A673 (cell line): ENCODE results near the gene MAP4. TPM values are rescaled to one million over a fixed set of nuclear protein-coding genes. Genes with fewer than 3 reads are reported as not detected.

Experiments used
- BruUV-seq: library from RNA; stranded (reverse); fragments of 400-500 nt; replicated peaks from 2 replicates; lab custom pipeline; 2021; lab: Mats Ljungman, UMichigan
- CTCF ChIA-PET: fragments of 300-600 bp; sonication (Branson Sonifier 250); formaldehyde crosslinking; loops from one replicate; lab custom pipeline; 2022; ENCODE audit warnings: antibody characterized with exemption; lab: Charles Lee
- POLR2A ChIA-PET: fragments of 300-600 bp; sonication (Branson Sonifier 250); formaldehyde crosslinking; loops from one replicate; lab custom pipeline; 2022; ENCODE audit warnings: antibody characterized with exemption; ENCODE audit not compliant: low non-redundant PET; lab: Charles Lee
- DNase-seq: peaks from one replicate; pipeline ENCODE4 v3.0.0-alpha.2; 2015; ENCODE audit warnings: low spot score
- H3K27ac ChIP-seq: fragments of 200-600 bp; sonication (generic); 2 replicates; pipeline ENCODE4 v1.5.1; 2016; ENCODE audit warnings: mixed run types, low read depth, mild to moderate bottlenecking, mixed read lengths, antibody characterized with exemption, low read length; ENCODE audit not compliant: poor library complexity, severe bottlenecking
- H3K27me3 ChIP-seq: fragments of 200-600 bp; sonication (generic); replicated peaks from 2 replicates; pipeline ENCODE4 v1.6.1; 2017; ENCODE audit warnings: mixed run types, low read depth, mild to moderate bottlenecking, mixed read lengths, antibody characterized with exemption, low read length; ENCODE audit not compliant: insufficient read depth, poor library complexity
- H3K36me3 ChIP-seq: fragments of 200-600 bp; sonication (generic); 2 replicates; pipeline ENCODE4 v1.6.1; 2016; ENCODE audit warnings: mixed run types, mild to moderate bottlenecking, mixed read lengths, antibody characterized with exemption, low read length; ENCODE audit not compliant: insufficient read depth, poor library complexity, severe bottlenecking
- H3K4me1 ChIP-seq: fragments of 200-600 bp; sonication (generic); 2 replicates; pipeline ENCODE4 v1.6.1; 2017; ENCODE audit warnings: mixed run types, mild to moderate bottlenecking, mixed read lengths, antibody characterized with exemption, low read length; ENCODE audit not compliant: insufficient read depth, poor library complexity, severe bottlenecking
- H3K4me3 ChIP-seq: fragments of 200-600 bp; sonication (generic); 2 replicates; pipeline ENCODE4 v1.5.1; 2016; ENCODE audit warnings: low read depth, mixed run types, mild to moderate bottlenecking, mixed read lengths, low read length; ENCODE audit not compliant: poor library complexity, severe bottlenecking
- H3K9me3 ChIP-seq: fragments of 200-600 bp; sonication (generic); 2 replicates; pipeline ENCODE4 v1.6.1; 2016; ENCODE audit warnings: mixed run types, low read depth, mild to moderate bottlenecking, mixed read lengths, antibody characterized with exemption, low read length; ENCODE audit not compliant: poor library complexity, severe bottlenecking
- EZH2 ChIP-seq: fragments of 200-600 bp; sonication (generic); IDR thresholded peaks from 2 replicates; pipeline ENCODE4 v1.6.1; 2017; ENCODE audit warnings: borderline replicate concordance, low read depth, mild to moderate bottlenecking, mixed read lengths, antibody characterized with exemption, low read length; ENCODE audit not compliant: poor library complexity, severe bottlenecking
- intact Hi-C: fragments of 100-400 bp; cut with micrococcal nuclease; formaldehyde crosslinking; loops from one replicate; pipeline ENCODE4 v1.10.0; 2022; ENCODE audit not compliant: unreplicated experiment
- total RNA-seq: library from RNA; stranded (reverse); gene quantifications from 2 replicates; pipeline ENCODE4 v1.2.3, GENCODE V29; 2021
- TF ChIP-seq, protein P1 (sequence below): fragments of 300-800, 200-600 bp; sonication (generic); conservative IDR thresholded peaks from 2 replicates; pipeline ENCODE4 v1.5.1; 2017; ENCODE audit warnings: low read depth, mild to moderate bottlenecking, antibody characterized with exemption, low read length, moderate library complexity, mixed read lengths

MAP4 gene
- total RNA-seq, 1 experiment from 2014 or later = 105 TPM

DNA sequence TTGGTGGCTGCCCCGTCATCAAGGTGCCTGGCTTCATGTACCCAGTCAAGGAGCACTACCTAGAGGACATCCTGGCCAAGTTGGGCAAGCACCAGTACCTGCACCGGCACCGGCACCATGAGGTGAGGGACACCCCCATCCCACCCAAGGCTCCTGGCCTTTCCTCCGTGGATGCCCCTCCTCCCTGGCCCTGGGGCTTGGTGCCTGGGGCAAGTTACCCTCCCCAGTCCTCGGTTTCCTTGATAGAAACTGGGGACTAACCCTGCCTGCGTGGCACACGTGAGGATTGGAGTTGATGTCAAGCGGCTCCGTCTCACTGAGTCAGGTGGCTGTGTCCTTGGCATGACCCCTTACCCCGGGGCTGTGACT is 169.4 kb downstream of the MAP4 start:
- ChIA-PET CTCF (no interaction called here), POLR2A (no interaction called here)
- Histone ChIP-seq H3K36me3 (peaks cover 28% of the 10 kb centered on the region), H3K4me3 (no peak overlapping the region), H3K27me3 (no peaks in the 10 kb centered on the region), H3K9me3 (no peaks in the 10 kb centered on the region), H3K27ac (no peak overlapping the region), H3K4me1 (no peaks in the 10 kb centered on the region)
- no peak for DNase-seq
- intact Hi-C loops = no loop called here
- TF ChIP-seq, protein P1, sequence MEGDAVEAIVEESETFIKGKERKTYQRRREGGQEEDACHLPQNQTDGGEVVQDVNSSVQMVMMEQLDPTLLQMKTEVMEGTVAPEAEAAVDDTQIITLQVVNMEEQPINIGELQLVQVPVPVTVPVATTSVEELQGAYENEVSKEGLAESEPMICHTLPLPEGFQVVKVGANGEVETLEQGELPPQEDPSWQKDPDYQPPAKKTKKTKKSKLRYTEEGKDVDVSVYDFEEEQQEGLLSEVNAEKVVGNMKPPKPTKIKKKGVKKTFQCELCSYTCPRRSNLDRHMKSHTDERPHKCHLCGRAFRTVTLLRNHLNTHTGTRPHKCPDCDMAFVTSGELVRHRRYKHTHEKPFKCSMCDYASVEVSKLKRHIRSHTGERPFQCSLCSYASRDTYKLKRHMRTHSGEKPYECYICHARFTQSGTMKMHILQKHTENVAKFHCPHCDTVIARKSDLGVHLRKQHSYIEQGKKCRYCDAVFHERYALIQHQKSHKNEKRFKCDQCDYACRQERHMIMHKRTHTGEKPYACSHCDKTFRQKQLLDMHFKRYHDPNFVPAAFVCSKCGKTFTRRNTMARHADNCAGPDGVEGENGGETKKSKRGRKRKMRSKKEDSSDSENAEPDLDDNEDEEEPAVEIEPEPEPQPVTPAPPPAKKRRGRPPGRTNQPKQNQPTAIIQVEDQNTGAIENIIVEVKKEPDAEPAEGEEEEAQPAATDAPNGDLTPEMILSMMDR = no peak
- no peak for TF ChIP-seq EZH2
- BruUV-seq = no TSS peak

DNA sequence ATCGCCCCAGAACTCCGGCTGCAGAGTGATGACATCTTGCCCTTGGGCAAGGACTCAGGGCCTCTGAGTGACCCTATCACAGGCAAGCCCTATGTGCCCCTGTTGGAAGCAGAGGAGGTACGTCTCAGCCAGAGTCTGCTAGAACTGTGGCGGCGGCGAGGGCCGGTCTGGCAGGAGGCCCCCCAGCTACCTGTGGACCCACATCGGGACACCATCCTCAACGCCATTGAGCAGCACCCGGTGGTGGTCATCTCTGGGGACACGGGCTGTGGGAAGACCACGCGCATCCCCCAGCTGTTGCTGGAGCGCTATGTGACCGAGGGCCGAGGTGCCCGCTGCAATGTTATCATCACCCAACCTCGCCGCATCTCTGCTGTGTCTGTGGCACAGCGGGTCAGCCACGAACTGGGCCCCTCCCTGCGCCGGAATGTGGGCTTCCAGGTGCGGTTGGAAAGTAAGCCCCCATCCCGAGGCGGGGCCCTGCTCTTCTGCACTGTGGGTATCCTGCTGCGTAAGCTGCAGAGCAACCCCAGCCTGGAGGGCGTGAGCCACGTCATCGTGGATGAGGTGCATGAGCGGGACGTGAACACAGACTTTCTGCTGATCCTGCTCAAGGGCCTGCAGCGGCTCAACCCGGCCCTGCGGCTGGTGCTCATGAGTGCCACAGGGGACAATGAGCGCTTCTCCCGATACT is 169.9 kb downstream of the MAP4 start:
- intact Hi-C loops = no loop called here
- POLR2A ChIA-PET = no interaction called here
- Histone ChIP-seq H3K27ac (no peak overlapping the region), H3K27me3 (no peaks in the 10 kb centered on the region), H3K36me3 (peaks cover 31% of the 10 kb centered on the region), H3K9me3 (no peaks in the 10 kb centered on the region), H3K4me1 (no peaks in the 10 kb centered on the region), H3K4me3 (no peak overlapping the region)
- DNase-seq = no peak
- CTCF ChIA-PET = no interaction called here
- TF ChIP-seq EZH2 = no peak
- TF ChIP-seq, protein P1 = no peak
- no TSS peak for BruUV-seq

DNA sequence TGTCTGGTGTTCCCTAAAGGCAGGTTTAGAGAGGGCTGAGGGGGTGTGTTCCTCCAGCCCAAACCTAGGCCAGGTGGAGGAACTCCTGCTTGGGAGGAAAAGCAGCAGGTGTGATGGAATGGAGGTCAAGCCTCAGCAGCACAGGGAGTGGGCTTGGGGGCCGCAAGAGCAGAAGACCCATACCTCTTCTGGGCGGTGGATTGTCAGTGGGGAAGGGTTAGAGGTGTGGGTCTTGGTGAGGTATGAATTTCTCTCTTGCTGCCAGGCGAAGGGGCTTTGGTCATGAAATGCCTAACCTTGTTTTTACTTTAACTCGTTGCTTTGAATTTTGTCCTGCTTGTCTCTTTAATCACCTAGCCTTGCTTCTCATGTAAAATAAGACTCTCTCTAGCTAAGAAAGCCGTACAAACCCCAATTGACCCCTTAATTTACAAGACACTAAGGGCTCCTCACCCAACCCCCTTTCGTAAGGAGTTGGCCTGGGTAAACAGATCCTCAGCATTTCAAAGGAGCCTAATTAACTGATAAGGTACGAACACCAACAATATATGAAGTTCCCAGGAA is 174.3 kb downstream of the MAP4 start:
- DNase-seq = no peak
- ChIA-PET POLR2A (no interaction called here), CTCF (no interaction called here)
- TF ChIP-seq EZH2 = no peak
- TF ChIP-seq, protein P1 = no peak
- intact Hi-C loops = no loop called here
- Histone ChIP-seq H3K4me3 (no peak overlapping the region), H3K27me3 (no peaks in the 10 kb centered on the region), H3K36me3 (peaks cover 40% of the 10 kb centered on the region), H3K4me1 (no peaks in the 10 kb centered on the region), H3K27ac (no peak overlapping the region), H3K9me3 (no peaks in the 10 kb centered on the region)
- no TSS peak for BruUV-seq
